Activated CD4-positive, alpha-beta T cell treated with anti-CD3 and anti-CD28 coated beads, Interleukin-2, amount 50 U/mL, for 16 hours (primary cell): ENCODE results near the gene STK32B.

Source experiments
- DNase-seq: peaks from one replicate; pipeline ENCODE4 v3.0.0-alpha.2; 2020

STK32B gene

DNA sequence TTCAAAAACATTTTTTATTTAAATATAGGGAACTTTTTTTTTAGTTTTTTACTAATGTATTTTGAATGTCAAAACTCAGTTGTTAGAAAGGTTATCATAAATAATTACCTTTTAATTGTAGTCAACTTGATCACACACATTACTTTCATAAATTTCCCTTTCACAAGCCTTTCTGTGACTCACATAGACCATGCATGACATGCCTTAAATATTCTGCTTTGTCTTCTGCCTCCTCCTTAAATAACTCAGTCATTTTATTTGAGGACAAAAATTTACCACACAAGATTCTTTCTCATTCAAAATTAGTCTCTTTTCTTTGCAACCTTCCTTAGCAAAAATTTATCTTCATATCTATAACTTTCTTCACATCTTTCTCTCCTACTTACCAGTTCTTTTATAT lies 437.1 kb downstream of the STK32B start:
- DNase-seq: no peak

DNA sequence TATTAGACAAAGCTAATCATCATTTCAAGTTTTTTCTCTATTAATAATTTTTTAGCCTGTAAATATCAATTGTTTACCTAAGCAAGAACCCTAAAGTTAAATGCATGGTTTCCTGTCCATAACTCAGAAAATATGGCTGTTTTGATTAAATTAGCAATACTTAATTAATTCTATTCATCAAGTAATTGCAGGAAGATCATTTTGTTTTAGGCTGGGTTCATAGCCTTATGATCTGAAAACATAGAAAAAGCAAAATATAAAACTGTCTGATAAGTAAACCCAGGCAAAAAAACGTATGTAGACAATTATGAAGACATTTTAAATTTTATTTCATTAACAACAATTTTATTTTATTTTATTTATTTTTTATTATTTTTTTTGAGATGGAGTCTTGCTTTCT lies 438.0 kb downstream of the STK32B start:
- no peak for DNase-seq

DNA sequence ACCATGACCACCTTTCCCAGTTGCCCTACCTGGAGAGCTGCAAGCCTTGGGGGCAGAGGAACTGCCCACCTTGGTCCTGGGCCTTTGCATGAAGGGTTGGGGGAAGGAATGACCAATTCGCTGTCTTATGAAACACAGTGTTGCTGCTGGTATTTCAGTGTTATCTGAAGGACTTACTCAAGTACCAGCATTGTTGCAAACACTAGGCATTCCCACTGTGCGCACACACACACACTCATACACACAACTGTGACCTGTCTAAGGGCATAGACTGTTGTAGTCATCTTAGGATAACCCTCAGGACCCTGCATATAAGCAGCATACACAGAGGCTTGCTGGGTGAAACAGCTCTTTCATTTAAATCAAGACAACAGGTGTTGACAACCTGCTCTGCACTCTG lies 446.2 kb downstream of the STK32B start:
- DNase-seq: no peak

DNA sequence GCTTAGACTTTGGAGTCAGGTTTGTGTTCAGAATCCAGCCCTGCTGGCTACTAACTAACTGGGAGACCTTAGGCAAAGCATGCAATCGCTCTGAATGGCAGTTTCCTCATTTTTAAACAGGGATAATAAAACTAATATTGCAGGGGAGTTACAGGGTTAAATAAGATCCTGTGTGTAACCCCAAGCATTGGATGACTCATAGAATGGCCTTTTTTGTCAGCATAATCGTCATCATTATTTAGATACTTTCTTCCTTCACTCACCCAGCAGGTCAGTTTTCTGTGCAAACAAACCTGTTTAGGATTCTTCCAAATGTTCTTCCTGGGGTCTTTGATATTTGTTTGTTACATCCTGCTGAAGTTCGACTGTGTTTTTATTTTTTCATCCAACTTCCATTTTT lies 448.9 kb downstream of the STK32B start:
- no peak for DNase-seq

DNA sequence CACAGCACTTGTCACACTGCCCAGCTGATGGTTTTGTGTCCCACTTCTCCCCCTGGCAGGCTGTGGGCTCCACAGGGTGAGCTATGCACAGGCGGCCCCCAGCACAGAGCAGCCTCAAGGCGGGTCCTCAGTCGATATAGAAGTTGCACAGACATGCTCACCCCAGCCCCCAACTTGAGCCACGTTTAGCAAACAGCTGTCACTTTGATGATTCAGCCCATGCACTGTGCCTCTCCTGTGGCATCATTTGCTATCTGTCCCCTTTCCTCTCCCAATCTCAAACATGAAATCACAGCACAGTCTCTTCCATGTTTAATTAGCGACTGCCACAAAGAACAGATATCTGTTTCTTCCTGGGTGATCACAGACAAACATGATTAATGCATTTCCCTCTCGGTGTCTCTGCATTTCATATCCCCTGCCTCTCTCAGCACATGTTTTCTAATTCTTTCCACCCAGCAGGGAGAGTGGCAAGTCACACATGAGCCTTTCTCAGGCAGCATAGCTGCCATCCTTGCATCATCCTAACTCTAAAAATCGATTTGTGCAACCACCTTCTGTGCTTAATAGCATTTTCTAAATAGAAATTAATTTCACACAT lies 452.2 kb downstream of the STK32B start:
- DNase-seq: no peak

DNA sequence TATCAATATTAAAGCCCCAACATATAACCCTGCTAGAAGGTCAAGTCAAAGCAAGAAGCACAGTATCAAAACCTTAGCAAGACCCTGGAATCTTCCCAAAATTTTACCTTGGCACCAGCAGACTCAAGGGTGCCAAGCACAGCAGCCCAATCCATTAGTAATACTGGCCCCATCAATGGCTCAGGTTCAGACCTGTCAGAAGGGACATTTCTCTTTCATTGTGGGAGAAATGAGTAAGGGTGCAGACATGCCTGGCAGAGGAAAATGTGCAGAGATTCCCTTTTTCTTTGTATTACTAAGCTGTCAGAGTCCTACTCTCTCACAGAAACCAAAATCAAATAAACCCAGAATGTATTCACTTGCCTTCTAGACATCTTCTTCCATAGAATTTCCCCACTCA lies 453.2 kb downstream of the STK32B start:
- DNase-seq: no peak

DNA sequence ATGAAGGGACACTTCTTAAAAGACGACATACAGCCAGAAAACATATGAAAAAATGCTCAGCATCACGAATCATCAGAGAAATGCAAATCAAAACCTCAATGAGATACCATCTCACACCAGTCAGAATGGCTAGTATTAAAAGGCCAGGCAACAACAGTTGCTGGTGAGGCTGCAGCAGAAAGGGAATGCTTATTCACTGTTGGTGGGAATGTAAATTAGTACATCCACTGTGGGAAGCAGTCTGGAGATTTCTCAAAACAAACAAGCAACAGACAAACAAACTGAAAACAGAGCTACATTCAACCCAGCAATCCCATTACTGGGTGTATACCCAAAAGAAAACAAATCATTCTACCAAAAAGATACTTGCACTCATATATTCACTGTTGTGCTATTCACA lies 459.2 kb downstream of the STK32B start:
- DNase-seq: no peak

DNA sequence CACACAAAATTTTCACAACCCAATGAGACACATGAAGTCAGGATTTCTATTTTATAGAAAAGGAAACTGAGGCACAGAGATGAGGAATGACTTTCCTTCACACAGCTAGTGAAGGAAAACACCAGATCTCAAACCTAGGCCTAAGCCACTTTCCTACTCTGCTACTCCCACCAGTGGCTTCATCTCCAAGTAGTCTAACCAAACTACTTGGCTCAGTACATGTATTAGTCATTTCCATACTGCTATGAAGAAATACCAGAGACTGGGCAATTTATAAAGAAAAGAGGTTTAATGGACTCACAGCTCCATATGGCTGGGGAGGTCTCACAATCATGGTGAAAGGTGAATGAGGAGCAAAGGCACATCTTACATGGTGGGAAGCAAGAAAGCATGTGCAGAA lies 460.5 kb downstream of the STK32B start:
- DNase-seq: no peak

DNA sequence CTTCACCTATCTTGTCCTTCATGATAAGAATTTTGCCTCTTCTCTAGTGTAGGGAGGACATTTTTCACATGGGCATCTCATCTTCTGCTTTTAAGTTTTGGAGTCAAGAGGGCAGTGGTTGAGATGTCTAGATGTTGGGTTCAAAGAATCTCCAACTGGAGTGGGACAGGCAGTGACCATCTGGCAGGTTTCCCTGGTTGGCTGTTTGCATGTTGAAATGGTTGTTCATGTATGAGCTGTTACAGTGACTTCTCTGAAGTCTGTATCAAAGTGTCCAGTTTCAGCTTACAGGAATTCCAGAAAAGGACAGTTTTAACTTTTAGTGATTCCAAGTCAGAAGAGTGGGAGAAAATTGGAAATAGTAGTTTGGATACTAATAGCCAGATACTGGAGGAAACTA lies 464.4 kb downstream of the STK32B start:
- DNase-seq: no peak

DNA sequence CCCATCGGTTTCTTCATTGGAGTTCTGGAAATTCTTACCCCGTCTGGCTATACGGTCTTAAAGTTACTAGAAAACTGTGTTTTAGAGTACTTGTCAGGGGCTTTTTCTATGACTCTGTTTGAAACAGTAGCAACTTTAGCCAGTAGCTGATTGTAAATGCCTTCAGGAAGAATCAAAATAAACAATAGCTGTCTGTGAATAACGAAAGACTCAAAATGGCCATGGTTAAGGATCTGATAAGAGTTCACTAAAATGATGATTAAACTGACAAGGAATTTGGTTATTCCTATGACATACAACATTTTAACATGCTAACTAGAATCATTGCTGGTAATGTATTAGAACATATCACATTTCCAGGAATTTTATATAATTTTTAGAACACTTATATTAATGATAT lies 466.1 kb downstream of the STK32B start:
- DNase-seq: no peak

DNA sequence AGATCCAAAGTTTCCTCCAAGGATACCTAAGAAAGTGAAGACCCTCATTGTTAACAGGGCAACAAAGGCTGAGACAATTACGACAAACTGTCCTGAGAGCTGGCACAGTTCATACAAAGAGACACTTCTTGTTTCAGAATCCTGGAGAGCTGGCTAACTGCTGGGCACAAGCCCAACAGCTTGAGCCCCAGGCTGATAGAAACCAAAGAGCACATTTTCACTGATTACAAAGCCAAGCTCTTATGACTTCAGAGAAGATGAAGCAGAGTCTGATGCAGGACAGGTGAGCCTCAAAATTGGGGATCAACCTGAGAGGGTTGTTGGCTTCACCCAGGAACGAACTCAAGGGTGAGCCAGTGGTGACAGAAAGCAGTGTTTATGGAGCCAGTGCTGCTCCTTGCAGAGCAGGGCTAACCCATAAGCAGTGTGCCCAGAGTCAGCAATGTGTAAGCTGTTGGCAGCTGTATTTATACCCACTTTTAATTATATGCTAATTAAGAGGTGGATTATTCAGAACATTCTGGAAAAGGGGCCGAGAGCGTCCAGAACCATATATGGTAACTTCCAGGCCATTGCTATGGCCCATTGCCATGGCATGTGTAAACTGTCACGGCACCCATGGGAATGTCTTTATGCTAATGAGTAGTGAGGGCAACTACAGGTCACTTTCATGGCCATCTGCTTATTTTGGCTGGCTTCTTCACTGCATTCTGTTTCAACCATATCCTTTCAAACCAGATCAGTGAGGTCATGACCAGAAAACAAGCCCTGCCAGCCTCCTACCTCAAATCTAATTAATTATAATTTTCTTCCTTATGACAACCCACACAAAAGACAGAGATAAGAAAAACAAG lies 473.4 kb downstream of the STK32B start:
- DNase-seq: no peak

DNA sequence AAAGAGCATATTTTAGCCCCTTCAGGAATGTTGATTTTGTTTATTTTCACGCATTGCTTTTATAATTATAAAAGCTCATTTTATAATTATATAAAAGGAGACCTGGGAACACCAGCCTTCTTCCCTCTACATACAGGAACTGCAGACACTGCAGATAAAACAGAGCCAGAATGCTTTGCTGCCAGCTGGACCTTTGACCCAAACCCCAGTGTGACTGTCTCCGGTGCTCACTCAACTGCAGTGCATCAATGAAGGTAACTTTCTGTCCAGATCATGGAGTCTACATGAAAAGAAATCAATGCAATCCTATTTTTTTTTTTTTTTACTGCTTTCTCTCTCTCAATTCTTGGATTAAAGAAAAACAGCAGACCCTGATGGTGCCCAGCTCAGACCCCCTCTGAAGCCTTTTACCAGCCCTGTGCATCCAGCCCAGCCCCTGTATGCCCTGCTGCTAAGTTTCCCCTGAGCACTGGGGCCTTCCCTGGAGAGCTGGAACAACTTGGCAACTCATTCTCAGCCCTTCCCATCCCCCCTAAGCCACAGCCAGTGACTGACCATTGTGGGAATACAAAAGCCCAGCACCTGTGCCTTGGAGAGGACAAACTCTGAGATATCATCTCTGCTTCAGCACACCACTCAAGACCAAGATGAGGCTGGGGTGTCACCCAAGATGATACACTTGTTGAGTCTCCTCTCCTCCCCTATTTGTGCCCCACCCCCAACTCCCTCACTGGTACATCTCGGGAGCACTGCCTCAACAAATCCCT lies 475.0 kb downstream of the STK32B start:
- no peak for DNase-seq

DNA sequence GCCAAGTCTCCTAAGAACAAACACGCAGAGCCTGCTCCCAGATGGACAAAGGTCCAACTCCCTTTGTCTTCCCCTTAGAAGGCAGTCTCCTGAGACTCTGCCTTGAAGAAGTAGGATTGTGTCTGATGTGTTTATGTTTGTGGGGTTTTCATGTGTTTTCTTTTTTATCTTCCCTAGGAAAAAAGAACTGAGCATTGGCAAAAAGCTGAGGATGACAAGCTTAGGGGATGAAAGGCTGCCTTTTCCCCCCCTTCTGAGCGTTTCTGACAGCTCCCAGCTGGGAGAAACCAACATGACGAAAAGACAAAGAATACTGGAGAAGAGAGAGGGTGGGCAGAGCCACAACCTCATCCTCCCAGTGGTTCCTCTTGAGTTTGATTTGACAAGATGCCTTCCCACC lies 475.9 kb downstream of the STK32B start:
- no peak for DNase-seq

DNA sequence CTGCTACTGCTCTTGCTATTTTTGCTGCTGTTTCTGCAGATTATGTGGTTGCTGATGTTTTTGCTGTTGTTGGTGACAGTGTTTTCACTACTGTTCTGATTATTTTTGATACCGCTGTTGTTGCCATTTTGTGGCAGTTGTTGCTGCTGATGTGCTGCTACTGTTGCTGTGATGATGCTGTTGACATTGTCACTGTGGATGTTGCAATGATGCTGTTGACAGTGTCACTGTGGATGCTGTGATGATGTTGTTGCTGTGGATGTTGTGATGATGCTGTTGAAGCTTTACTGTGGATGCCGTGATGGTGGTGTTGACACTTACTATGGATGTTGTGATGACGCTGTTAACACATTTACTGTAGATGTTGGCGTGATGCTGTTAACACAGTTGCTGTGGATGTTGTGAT lies 476.8 kb downstream of the STK32B start:
- no peak for DNase-seq

DNA sequence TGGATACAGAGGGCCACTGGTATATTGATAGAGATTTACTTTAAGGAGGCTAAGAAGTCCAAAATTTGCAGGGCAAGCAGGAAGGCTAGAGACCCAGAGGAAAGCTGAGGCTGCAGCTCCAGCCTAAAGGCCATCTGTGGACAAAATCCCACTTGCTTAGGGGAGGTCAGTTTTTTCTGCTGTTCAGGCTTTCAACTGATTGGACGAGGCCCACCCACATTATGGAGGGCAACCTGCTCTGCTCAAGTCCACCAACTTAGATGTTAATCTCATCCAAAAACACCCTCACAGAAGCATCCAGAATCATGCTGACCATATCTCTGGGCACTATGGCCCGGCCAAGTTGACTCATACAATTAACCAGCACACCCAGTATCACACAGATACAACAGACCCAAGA lies 480.8 kb downstream of the STK32B start:
- DNase-seq: no peak

DNA sequence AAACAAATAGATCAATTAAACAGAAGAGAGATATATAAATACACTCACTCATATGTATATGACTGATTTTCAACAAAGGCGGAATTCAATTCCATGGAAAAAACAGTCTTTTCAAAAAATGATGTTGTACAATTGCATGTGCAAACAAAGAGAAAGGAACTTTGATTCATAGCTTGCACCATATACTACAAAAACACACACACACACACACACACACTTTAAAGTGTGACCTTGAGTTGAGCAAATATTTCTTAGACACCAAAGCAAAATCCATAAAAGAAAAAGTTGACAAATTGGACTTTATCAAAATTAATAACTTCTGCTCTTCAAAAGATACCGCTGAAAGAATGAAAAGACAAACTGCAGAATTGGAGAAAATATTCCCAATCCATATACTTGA lies 488.3 kb downstream of the STK32B start:
- DNase-seq: no peak

DNA sequence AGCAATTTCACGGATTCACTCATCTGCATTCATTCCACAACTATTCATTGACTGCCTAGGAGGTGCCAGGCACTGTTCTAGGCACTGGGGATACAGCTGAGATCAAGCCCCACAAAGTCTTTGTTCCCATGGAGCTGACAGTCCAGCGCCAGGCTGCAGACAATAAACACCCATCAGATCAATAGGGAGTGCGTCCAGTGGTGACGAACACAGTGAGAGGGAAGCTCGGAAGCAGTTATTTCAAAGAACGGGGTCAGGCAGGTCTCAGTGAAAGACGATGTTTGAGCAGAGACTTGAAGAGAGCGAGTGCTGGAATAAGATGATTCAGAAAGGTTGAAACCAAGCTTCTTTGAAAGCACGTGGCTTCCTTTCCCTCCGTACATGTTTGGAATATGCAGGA lies 489.9 kb downstream of the STK32B start:
- DNase-seq: no peak

DNA sequence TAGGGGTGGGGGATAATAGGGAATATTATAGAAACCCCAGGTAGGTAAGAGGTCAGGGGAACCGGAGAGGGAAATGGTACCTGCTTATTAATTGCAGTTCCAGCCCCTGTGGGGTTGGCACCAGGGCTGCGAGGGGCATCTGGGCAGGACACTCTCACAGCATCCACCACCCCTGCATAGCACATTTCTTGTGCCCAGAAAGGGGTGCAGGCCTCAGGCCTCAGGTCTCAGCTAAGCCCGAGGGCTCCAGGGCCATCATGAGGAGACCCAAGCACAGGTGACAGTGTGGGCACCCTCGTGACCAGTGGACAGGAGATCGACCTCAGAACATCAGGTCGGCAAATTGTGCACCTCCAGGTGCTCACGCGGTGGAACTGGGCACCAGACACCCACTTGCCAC lies 492.4 kb downstream of the STK32B start:
- DNase-seq: no peak

DNA sequence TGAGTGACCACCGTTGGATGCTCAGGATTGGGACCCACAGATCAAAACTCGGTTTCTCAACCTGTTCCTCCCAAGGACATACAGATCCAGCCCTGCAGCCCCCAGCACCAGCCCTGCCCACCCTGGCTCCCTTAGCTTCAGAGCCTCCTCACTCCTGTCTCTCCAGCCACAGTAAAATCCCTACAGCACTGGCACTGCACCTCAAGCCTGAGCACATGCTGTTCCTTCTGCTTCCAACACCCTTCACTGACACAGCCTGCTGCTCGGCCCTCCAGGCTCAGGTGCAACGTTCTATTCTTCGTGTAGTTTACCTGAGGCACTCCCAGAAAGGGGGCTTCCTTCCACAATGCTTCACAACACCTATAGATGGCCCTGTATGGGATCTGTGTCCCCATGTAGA lies 493.5 kb downstream of the STK32B start:
- DNase-seq: no peak

DNA sequence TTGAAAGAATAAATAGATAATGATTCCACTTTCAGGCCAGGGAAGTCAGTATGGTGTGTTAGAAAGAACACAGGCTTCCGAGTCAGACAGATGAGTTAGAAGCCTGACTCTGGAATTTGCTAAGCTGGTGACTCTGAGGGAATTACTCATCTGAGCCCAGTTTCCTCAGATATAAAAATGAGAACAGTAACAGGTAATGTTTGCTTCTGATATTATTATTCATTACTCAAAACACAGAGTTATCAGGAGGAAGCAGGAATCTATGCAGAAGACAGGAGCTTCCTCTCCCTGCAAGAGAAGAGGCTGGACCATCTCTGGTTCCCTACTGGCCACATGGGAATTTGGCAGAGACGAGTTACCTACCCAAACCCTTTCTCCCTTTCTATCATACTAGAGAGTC lies 494.0 kb downstream of the STK32B start:
- no peak for DNase-seq

DNA sequence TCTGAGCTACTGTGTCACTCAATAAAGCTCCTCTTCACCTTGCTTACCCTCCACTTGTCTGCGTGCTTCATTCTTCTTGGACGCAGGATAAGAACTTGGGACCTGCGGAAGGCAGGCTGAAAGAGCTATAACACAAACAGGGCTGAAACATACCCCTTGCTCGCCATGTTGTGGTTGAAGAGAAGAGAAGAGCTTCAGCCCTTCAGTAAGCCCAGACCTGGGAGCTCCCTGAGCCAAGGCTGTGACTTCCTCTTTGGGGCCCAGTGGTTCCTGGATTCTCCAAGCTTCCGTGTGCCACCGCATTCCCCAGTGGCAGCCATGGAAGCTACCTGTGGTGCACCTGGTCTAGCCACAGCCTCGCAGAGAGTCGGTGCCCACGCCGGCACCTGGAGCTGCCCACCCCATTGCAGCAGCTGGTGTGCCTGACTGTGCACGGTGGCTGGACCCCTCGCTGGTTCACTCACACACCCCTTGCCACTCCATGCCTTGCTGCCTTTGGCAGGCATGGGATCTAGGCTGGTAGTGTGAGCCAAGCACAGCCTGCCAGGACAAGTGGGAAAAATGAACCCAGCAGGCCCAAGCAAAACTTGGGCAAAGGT lies 496.5 kb downstream of the STK32B start:
- no peak for DNase-seq
